GM18519 (cell line): Measurements from ENCODE around the gene EXD1.
"Not testable (repeated sequence)": the region's sequence is repeated elsewhere in the genome, so short reads cannot be mapped to it uniquely, and the experiment has no call there.

ENCODE experiments used
- ATAC-seq: cut with Tn5 transposase; IDR thresholded peaks from one replicate; pipeline ENCODE4 v1.9.1; 2021; ENCODE audit warnings: mild to moderate bottlenecking, moderate library complexity; ENCODE audit not compliant: unreplicated experiment, low FRiP score

Gene EXD1

GRCh38 chr15:41230650-41231421 is at the start of gene EXD1, which contains the start of gene CHP1:
Gene EXD1 (minus strand): TSS chr15:41230757. CDS start chr15:41226575, 4,182 bp downstream.
Gene CHP1 (plus strand): TSS chr15:41231268. CDS start chr15:41231383, 115 bp downstream.
- peak; percentile 70 for ATAC-seq

GRCh38 chr15:41279535-41280283 is 49.2 kb upstream of the EXD1 start:
- no peak for ATAC-seq

GRCh38 chr15:41278319-41278718 is 47.8 kb upstream of the EXD1 start:
- no peak for ATAC-seq

GRCh38 chr15:41276831-41277230 is 46.3 kb upstream of the EXD1 start:
- ATAC-seq, result no peak

- no peak for ATAC-seq
Measured at GRCh38 chr15:41269887-41270286, 39.3 kb upstream of the EXD1 start.

- no peak for ATAC-seq
Measured at GRCh38 chr15:41263891-41264351, 33.4 kb upstream of the EXD1 start.

- ATAC-seq, result no peak
Measured at GRCh38 chr15:41262571-41262970, 32.0 kb upstream of the EXD1 start.

- not testable (repeated sequence) for ATAC-seq
Measured at GRCh38 chr15:41260924-41261323, 30.4 kb upstream of the EXD1 start.

- ATAC-seq, result no peak
Measured at GRCh38 chr15:41259546-41260189, 29.1 kb upstream of the EXD1 start.

GRCh38 chr15:41258750-41259471 is 28.4 kb upstream of the EXD1 start:
- ATAC-seq, result no peak

GRCh38 chr15:41256577-41257038 is 26.1 kb upstream of the EXD1 start:
- ATAC-seq, result no peak

- ATAC-seq, result no peak
Measured at GRCh38 chr15:41256103-41256502, 25.5 kb upstream of the EXD1 start.

- no peak for ATAC-seq
Measured at GRCh38 chr15:41254560-41254959, 24.0 kb upstream of the EXD1 start.

GRCh38 chr15:41251411-41251810 is 20.9 kb upstream of the EXD1 start:
- ATAC-seq, result no peak

- not testable (repeated sequence) for ATAC-seq
Measured at GRCh38 chr15:41250745-41251144, 20.2 kb upstream of the EXD1 start.

GRCh38 chr15:41241221-41241964 is 10.8 kb upstream of the EXD1 start:
- no peak for ATAC-seq

GRCh38 chr15:41238100-41238499 is 7.5 kb upstream of the EXD1 start:
- ATAC-seq, result no peak

GRCh38 chr15:41235929-41236328 is 5.4 kb upstream of the EXD1 start:
- no peak for ATAC-seq

GRCh38 chr15:41235228-41235627 is 4.7 kb upstream of the EXD1 start:
- ATAC-seq, result not testable (repeated sequence)

- ATAC-seq, result no peak
Measured at GRCh38 chr15:41233367-41233771, 2.8 kb upstream of the EXD1 start.
